RWPE2 (cell line): ENCODE data around the gene C1orf21.

Experiments used
- ATAC-seq: fragments of 200-7000 bp; cut with Tn5 transposase; 3 replicates; pipeline ENCODE4 v1.9.1; 2021; ENCODE audit warnings: low read depth
- DNase-seq: peaks from one replicate; pipeline ENCODE4 v3.0.0-alpha.2; 2020; ENCODE audit warnings: low spot score
- H3K27ac ChIP-seq: fragments of 450-650 bp; 2 replicates; pipeline ENCODE4 v1.5.1; 2017; ENCODE audit warnings: mild to moderate bottlenecking; ENCODE audit not compliant: poor library complexity, severe bottlenecking
- H3K27me3 ChIP-seq: fragments of 250-450 bp; sonication (Bioruptor Pico); 2 replicates; pipeline ENCODE4 v1.5.1; 2021; ENCODE audit warnings: mild to moderate bottlenecking, moderate library complexity; ENCODE audit not compliant: insufficient read depth, poor library complexity, severe bottlenecking
- H3K36me3 ChIP-seq: fragments of 250-450 bp; sonication (Bioruptor Pico); 2 replicates; pipeline ENCODE4 v1.5.1; 2020; ENCODE audit warnings: low read depth, mild to moderate bottlenecking, moderate library complexity
- H3K4me1 ChIP-seq: fragments of 250-450 bp; sonication (Bioruptor Pico); 2 replicates; pipeline ENCODE4 v1.5.1; 2021; ENCODE audit warnings: mild to moderate bottlenecking, moderate library complexity; ENCODE audit not compliant: insufficient read depth, poor library complexity, severe bottlenecking
- H3K4me3 ChIP-seq: fragments of 250-450 bp; sonication (Bioruptor Pico); 2 replicates; pipeline ENCODE4 v1.5.1; 2021; ENCODE audit warnings: mild to moderate bottlenecking, moderate library complexity; ENCODE audit not compliant: severe bottlenecking
- H3K9me3 ChIP-seq: fragments of 250-450 bp; sonication (Bioruptor Pico); 2 replicates; pipeline ENCODE4 v1.5.1; 2021; ENCODE audit warnings: mild to moderate bottlenecking, moderate library complexity; ENCODE audit not compliant: severe bottlenecking
- CTCF ChIP-seq: fragments of 450-650 bp; IDR thresholded peaks from one replicate; pipeline ENCODE4 v1.5.1; 2017; ENCODE audit warnings: mild to moderate bottlenecking, moderate library complexity; ENCODE audit not compliant: poor library complexity, severe bottlenecking

C1orf21 gene

GRCh38 chr1:184388319-184388889 lies 1.6 kb downstream of the C1orf21 start:
- Histone ChIP-seq H3K9me3 (no peaks in the 10 kb centered on the region), H3K36me3 (no peaks in the 10 kb centered on the region), H3K4me3 (peak overlapping the region; percentile 57), H3K4me1 (peaks cover 26% of the 10 kb centered on the region), H3K27ac (peak overlapping the region; percentile 68), H3K27me3 (no peaks in the 10 kb centered on the region)
- no peak for DNase-seq
- ATAC-seq: peak; percentile 47
- TF ChIP-seq CTCF: no peak

GRCh38 chr1:184388971-184389370 lies 2.1 kb downstream of the C1orf21 start:
- no peak for ATAC-seq
- no peak for DNase-seq
- H3K36me3 ChIP-seq: no peaks in the 10 kb centered on the region
- peak overlapping the region; percentile 68 for H3K27ac ChIP-seq
- no peak for TF ChIP-seq CTCF
- no peaks in the 10 kb centered on the region for H3K27me3 ChIP-seq
- no peaks in the 10 kb centered on the region for H3K9me3 ChIP-seq
- peaks cover 32% of the 10 kb centered on the region for H3K4me1 ChIP-seq
- H3K4me3 ChIP-seq: peak overlapping the region; percentile 57

GRCh38 chr1:184389446-184389845 lies 2.6 kb downstream of the C1orf21 start:
- TF ChIP-seq CTCF: no peak
- no peaks in the 10 kb centered on the region for H3K36me3 ChIP-seq
- peaks cover 37% of the 10 kb centered on the region for H3K4me1 ChIP-seq
- DNase-seq (no peak), ATAC-seq (no peak)
- H3K27me3 ChIP-seq: no peaks in the 10 kb centered on the region
- H3K4me3 ChIP-seq: no peak overlapping the region
- H3K27ac ChIP-seq: peak overlapping the region; percentile 68
- H3K9me3 ChIP-seq: no peaks in the 10 kb centered on the region

- Histone ChIP-seq H3K36me3 (no peaks in the 10 kb centered on the region), H3K9me3 (no peaks in the 10 kb centered on the region), H3K4me3 (no peak overlapping the region), H3K27ac (no peak overlapping the region), H3K4me1 (peaks cover 37% of the 10 kb centered on the region), H3K27me3 (no peaks in the 10 kb centered on the region)
- TF ChIP-seq CTCF: no peak
- no peak for ATAC-seq
- no peak for DNase-seq
These were observed 4.1 kb downstream of the C1orf21 start for GRCh38 chr1:184390889-184391288.

GRCh38 chr1:184392067-184392466 lies 5.2 kb downstream of the C1orf21 start:
- ATAC-seq (no peak), DNase-seq (no peak)
- no peaks in the 10 kb centered on the region for H3K27me3 ChIP-seq
- H3K36me3 ChIP-seq: no peaks in the 10 kb centered on the region
- no peak overlapping the region for H3K27ac ChIP-seq
- H3K4me3 ChIP-seq: no peak overlapping the region
- peaks cover 37% of the 10 kb centered on the region for H3K4me1 ChIP-seq
- TF ChIP-seq CTCF: no peak
- no peaks in the 10 kb centered on the region for H3K9me3 ChIP-seq
